ENCODE data around the gene CPB2. TPM values are rescaled to one million over a fixed set of nuclear protein-coding genes. Genes with fewer than 3 reads are reported as not detected.

The CPB2 gene
- total and polyA plus RNA-seq, 4 donors: 175 to 997 (median 504) TPM

- TF ChIP-seq GABPA (IDR thresholded peaks at IDR 0.05 in 1 of 2, conservative IDR thresholded peaks at IDR 0.05 in 1 of 2) (no peak), REST (IDR thresholded peaks at IDR 0.05) (peak; percentile 14)
These were observed 16.2 kb upstream of the CPB2 start (continued) for GRCh38 chr13:46121033-46121432.

- H3K9ac ChIP-seq (ENCODE audit: low read depth in 1 of 2, low read length in 2 of 2): no peak overlapping the region
- 73% methylated on average over 6 of the region's 6 CpGs for WGBS
These were observed 15.2 kb upstream of the CPB2 start for GRCh38 chr13:46119883-46120614.

More at GRCh38 chr13:46119883-46120614, 15.2 kb upstream of the CPB2 start:
- Histone ChIP-seq H3K4me1 (ENCODE audit: control insufficient read depth in 4 of 4, insufficient read depth in 4 of 4, low read length in 3 of 4) (peaks cover 6 to 43% (median 26%) of the 10 kb centered on the region in 4 donors), H3K4me3 (ENCODE audit: low read depth in 1 of 3, low read length in 3 of 3) (no peak overlapping the region), H3K36me3 (ENCODE audit: control insufficient read depth in 4 of 4, insufficient read depth in 3 of 4, low read depth in 1 of 4, low read length in 3 of 4) (no peaks in the 10 kb centered on the region), H3K27me3 (ENCODE audit: control insufficient read depth in 4 of 4, insufficient read depth in 4 of 4, low read length in 3 of 4) (no peaks in the 10 kb centered on the region), H3K9me3 (ENCODE audit: control insufficient read depth in 4 of 4, low read length in 3 of 4) (no peaks in the 10 kb centered on the region), H3K27ac (ENCODE audit: low read depth in 1 of 2, low read length in 2 of 2) (no peak overlapping the region)
- DNase-seq (ENCODE audit: low spot score): peak; percentile 44
- no peak for TF ChIP-seq ATF3 (IDR thresholded peaks at IDR 0.05)
- no peak for TF ChIP-seq FOXA1 (IDR thresholded peaks at IDR 0.05)
- TF ChIP-seq TAF1 (conservative IDR thresholded peaks at IDR 0.05): no peak
- no peak for TF ChIP-seq REST (IDR thresholded peaks at IDR 0.05)
- no peak for TF ChIP-seq HNF4G (IDR thresholded peaks at IDR 0.05)

Data from liver (tissue), 9 donors.